ENCODE data around the gene ARHGAP22.

ARHGAP22 gene

DNA sequence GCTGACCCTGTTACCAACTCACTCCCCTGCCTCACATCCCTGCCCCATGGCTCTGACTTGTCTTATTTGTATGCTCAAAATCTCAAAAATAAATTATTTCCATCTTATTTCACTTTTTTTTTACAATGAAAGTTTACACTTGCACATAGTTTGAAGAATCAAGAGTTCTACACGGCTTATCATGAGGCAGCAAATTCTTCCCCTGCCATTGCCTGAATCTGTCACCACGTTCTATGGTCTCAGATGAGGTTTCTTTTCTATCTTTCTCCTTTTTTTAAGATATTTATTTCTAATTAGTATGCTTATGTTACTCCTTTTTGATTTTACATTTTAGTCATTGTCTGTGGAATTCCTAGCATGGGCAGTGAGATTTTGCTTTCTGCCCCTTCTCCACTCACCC lies 28.4 kb downstream of the ARHGAP22 start:
- no peaks in the 10 kb centered on the region for H3K27me3 ChIP-seq (replicated peaks; ENCODE audit: control insufficient read depth, insufficient read depth, low read length)
- DNase-seq (ENCODE audit: low read depth): no peak
- no peak overlapping the region for H3K4me3 ChIP-seq (ENCODE audit: low read length)
- H3K9me3 ChIP-seq (ENCODE audit: control insufficient read depth, low read length): no peaks in the 10 kb centered on the region
- peaks cover 17% of the 10 kb centered on the region for H3K4me1 ChIP-seq (ENCODE audit: control insufficient read depth, insufficient read depth, low read length)
- no peak overlapping the region for H3K9ac ChIP-seq (ENCODE audit: low read length)
- H3K36me3 ChIP-seq (ENCODE audit: control insufficient read depth, insufficient read depth, low read length, severe bottlenecking): no peaks in the 10 kb centered on the region

DNA sequence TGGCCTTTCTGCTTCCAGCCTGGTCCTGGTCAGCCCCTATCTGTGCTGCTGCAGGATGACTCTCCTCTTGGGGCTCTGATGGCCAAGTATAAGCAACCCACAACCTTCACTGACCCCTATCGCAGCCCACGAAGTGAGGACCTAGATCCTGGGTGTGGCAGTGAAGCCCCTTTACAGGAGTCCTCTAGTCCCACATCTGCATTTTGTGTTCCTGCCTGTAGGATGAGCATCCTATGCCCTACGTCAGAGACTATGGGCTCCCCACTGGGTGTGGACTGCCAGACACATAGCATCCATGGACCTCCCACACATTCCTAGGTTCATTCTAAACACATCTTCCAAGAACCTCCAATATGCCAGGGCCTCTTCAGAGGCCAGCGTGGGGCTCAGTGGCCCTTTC lies 29.0 kb downstream of the ARHGAP22 start:
- Histone ChIP-seq H3K9me3 (ENCODE audit: control insufficient read depth, low read length) (no peaks in the 10 kb centered on the region), H3K4me1 (ENCODE audit: control insufficient read depth, insufficient read depth, low read length) (peaks cover 17% of the 10 kb centered on the region), H3K4me3 (ENCODE audit: low read length) (no peak overlapping the region), H3K36me3 (ENCODE audit: control insufficient read depth, insufficient read depth, low read length, severe bottlenecking) (no peaks in the 10 kb centered on the region), H3K27me3 (replicated peaks; ENCODE audit: control insufficient read depth, insufficient read depth, low read length) (no peaks in the 10 kb centered on the region), H3K9ac (ENCODE audit: low read length) (no peak overlapping the region)
- no peak for DNase-seq (ENCODE audit: low read depth)

DNA sequence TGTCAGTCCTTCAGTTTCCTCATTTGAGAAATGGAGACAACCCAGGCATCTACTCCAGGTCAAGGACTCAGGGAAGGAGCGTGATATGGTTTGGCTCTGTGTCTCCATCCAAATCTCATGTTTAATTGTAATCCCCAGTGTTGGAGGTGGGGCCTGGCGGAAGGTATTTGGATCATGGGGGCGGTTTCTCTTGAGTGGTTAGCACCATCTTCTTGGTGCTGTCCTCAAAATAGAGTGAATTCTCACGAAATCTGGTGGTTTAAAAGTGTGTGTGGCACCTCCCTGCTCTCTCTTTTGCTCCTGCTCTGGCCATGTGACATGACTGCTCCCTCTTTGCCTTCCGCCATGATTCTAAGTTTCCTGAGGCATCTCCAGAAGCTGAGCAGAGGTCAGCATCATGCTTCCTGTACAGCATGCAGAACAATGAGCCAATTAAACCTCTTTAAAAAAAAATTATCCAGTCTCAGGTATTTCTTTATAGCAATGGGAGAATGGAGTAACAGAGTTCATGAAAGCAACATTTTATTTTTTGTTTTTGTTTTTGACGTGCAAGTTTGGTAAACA lies 30.0 kb downstream of the ARHGAP22 start:
- Histone ChIP-seq H3K36me3 (ENCODE audit: control insufficient read depth, insufficient read depth, low read length, severe bottlenecking) (no peaks in the 10 kb centered on the region), H3K9me3 (ENCODE audit: control insufficient read depth, low read length) (no peaks in the 10 kb centered on the region), H3K4me3 (ENCODE audit: low read length) (no peak overlapping the region)

DNA sequence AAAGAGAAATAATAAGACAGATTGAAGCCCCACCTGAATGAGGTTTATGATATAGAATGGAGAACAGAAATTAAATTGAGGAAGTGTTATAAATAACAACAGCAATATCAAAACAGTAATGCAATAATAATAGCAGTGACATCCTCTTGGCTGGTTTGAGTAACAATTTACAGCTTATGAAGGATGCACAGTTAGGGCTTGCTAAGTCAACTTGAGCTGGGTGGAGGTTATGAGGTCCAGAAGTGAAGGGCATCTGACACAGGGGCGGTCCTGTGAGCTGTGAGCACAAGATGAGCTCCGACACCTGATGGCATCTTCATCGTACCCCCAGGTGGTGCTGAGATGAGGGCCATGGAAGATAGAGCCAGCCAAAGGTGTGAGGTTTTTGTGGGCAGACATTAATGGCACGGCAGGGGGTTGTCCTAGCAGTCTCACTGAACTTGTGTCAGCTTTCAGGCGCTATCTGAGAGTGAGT lies 30.5 kb downstream of the ARHGAP22 start:
- peaks cover 12% of the 10 kb centered on the region for H3K4me1 ChIP-seq (ENCODE audit: control insufficient read depth, insufficient read depth, low read length)
- no peak overlapping the region for H3K4me3 ChIP-seq (ENCODE audit: low read length)
- no peaks in the 10 kb centered on the region for H3K9me3 ChIP-seq (ENCODE audit: control insufficient read depth, low read length)
- no peaks in the 10 kb centered on the region for H3K36me3 ChIP-seq (ENCODE audit: control insufficient read depth, insufficient read depth, low read length, severe bottlenecking)
- H3K27me3 ChIP-seq (replicated peaks; ENCODE audit: control insufficient read depth, insufficient read depth, low read length): no peaks in the 10 kb centered on the region
- no peak for DNase-seq (ENCODE audit: low read depth)
- no peak overlapping the region for H3K9ac ChIP-seq (ENCODE audit: low read length)

More for the DNA sequence above, 30.0 kb downstream of the ARHGAP22 start:
- H3K27me3 ChIP-seq (replicated peaks; ENCODE audit: control insufficient read depth, insufficient read depth, low read length): no peaks in the 10 kb centered on the region
- no peak for DNase-seq (ENCODE audit: low read depth)
- H3K4me1 ChIP-seq (ENCODE audit: control insufficient read depth, insufficient read depth, low read length): peaks cover 17% of the 10 kb centered on the region
- no peak overlapping the region for H3K9ac ChIP-seq (ENCODE audit: low read length)

DNA sequence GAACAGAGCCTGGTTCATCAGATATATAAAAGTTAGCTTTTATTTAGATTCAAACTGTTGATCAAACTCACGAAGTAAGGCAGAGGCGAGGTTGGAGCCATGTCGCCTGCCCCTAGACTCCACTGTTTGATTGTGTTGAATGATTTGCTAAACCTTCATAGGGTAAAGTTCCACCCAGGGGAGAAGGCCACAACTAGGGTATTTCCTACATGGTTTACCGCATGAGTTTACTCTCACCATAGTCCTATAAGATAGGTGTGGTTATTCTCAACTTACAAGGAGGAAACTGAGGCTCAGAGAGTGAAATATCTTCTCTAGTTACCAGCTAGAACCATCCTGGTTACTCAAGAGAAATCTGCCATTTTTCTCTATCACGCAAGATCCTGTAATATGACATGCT lies 31.8 kb downstream of the ARHGAP22 start:
- no peaks in the 10 kb centered on the region for H3K36me3 ChIP-seq (ENCODE audit: control insufficient read depth, insufficient read depth, low read length, severe bottlenecking)
- H3K4me1 ChIP-seq (ENCODE audit: control insufficient read depth, insufficient read depth, low read length): peaks cover under 1% of the 10 kb centered on the region
- no peak overlapping the region for H3K9ac ChIP-seq (ENCODE audit: low read length)
- no peak for DNase-seq (ENCODE audit: low read depth)
- no peak overlapping the region for H3K4me3 ChIP-seq (ENCODE audit: low read length)
- no peaks in the 10 kb centered on the region for H3K9me3 ChIP-seq (ENCODE audit: control insufficient read depth, low read length)
- H3K27me3 ChIP-seq (replicated peaks; ENCODE audit: control insufficient read depth, insufficient read depth, low read length): no peaks in the 10 kb centered on the region

DNA sequence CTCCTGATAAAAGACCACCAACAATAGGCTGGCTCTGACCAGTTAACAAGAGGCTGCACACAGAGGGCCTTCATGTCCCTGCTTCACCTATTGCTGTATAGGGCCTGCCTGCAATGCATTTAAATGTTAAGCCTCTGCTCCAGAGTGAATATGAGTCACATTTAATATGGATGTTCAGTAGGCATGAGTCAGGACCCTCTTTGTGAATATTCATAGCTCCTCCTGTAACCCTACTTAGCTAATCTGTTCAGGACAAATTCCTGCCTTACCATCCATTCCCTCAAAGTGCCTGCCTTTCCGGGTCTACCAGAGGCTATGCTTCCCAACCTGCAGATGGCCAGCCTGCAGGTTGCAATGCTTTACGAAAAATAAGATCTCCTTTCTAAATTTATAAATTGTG lies 32.5 kb downstream of the ARHGAP22 start:
- peak; percentile 30 for DNase-seq (ENCODE audit: low read depth)
- Histone ChIP-seq H3K9me3 (ENCODE audit: control insufficient read depth, low read length) (no peaks in the 10 kb centered on the region), H3K36me3 (ENCODE audit: control insufficient read depth, insufficient read depth, low read length, severe bottlenecking) (no peaks in the 10 kb centered on the region), H3K27me3 (replicated peaks; ENCODE audit: control insufficient read depth, insufficient read depth, low read length) (no peaks in the 10 kb centered on the region), H3K9ac (ENCODE audit: low read length) (no peak overlapping the region), H3K4me3 (ENCODE audit: low read length) (no peak overlapping the region), H3K4me1 (ENCODE audit: control insufficient read depth, insufficient read depth, low read length) (no peaks in the 10 kb centered on the region)

DNA sequence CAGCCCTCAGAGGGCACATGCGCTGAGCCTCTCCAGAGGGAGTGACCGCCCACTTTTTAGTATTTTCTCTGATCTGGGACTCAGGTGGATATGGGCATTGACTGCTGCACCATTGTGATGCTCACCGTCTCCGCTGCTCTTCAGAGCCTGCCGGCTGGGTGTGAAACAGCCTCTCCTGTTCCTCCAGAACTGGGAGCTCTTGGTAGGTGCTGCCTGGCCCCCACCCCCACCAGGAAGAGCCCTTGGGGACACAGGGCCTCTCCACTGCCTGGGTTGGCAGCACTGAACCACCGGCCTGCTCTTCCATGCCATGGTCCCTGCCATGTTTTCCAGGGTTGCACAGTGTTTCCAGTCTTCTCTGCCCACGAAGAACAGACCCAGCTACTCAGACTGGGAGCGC lies 36.3 kb downstream of the ARHGAP22 start:
- Histone ChIP-seq H3K27me3 (replicated peaks; ENCODE audit: control insufficient read depth, insufficient read depth, low read length) (no peaks in the 10 kb centered on the region), H3K36me3 (ENCODE audit: control insufficient read depth, insufficient read depth, low read length, severe bottlenecking) (no peaks in the 10 kb centered on the region), H3K9ac (ENCODE audit: low read length) (no peak overlapping the region), H3K4me1 (ENCODE audit: control insufficient read depth, insufficient read depth, low read length) (no peaks in the 10 kb centered on the region), H3K9me3 (ENCODE audit: control insufficient read depth, low read length) (no peaks in the 10 kb centered on the region), H3K4me3 (ENCODE audit: low read length) (no peak overlapping the region)
- no peak for DNase-seq (ENCODE audit: low read depth)

DNA sequence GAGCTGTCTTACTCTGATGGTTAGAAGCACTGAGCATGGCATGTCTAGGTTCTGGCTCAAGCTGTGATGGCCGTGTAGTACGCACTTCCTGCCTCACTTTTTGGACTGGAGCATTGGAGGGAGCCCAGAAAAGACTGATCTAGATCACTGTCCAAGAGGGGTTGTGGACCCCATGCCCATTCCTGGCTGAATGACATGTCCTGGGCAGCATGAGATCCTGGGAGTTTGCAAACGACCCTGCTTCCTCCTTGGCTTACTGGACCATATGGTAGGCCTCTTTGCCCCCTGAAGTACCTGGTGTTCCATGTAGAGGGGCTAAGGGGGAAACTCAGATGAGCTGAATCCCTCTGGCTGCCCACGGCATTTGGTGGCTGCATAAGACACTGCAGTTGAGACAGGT lies 36.7 kb downstream of the ARHGAP22 start:
- no peaks in the 10 kb centered on the region for H3K27me3 ChIP-seq (replicated peaks; ENCODE audit: control insufficient read depth, insufficient read depth, low read length)
- H3K4me1 ChIP-seq (ENCODE audit: control insufficient read depth, insufficient read depth, low read length): no peaks in the 10 kb centered on the region
- H3K36me3 ChIP-seq (ENCODE audit: control insufficient read depth, insufficient read depth, low read length, severe bottlenecking): no peaks in the 10 kb centered on the region
- H3K9me3 ChIP-seq (ENCODE audit: control insufficient read depth, low read length): no peaks in the 10 kb centered on the region
- DNase-seq (ENCODE audit: low read depth): no peak
- H3K9ac ChIP-seq (ENCODE audit: low read length): no peak overlapping the region
- no peak overlapping the region for H3K4me3 ChIP-seq (ENCODE audit: low read length)

DNA sequence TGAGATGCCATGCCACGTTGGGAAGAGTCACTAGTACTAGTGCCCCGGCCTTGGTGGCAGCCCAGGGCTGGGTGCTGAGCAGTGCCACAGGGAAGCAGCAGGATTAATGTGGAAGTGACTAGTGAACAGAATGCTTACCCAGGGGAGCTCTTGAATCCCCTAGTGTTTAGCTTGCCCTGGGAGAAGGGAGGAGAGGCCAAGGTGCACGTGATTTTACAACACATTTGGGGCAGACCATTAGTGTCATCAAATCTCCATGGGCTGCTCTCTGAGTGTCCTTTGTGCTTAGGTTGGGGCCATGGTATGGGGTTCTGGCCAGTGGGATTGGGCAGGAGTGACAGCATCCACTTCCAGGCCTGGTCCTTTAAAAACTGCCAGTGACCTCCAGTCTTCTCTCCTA lies 37.5 kb downstream of the ARHGAP22 start:
- H3K4me3 ChIP-seq (ENCODE audit: low read length): no peak overlapping the region
- H3K9me3 ChIP-seq (ENCODE audit: control insufficient read depth, low read length): no peaks in the 10 kb centered on the region
- no peaks in the 10 kb centered on the region for H3K4me1 ChIP-seq (ENCODE audit: control insufficient read depth, insufficient read depth, low read length)
- no peak overlapping the region for H3K9ac ChIP-seq (ENCODE audit: low read length)
- DNase-seq (ENCODE audit: low read depth): no peak
- no peaks in the 10 kb centered on the region for H3K36me3 ChIP-seq (ENCODE audit: control insufficient read depth, insufficient read depth, low read length, severe bottlenecking)
- H3K27me3 ChIP-seq (replicated peaks; ENCODE audit: control insufficient read depth, insufficient read depth, low read length): no peaks in the 10 kb centered on the region

DNA sequence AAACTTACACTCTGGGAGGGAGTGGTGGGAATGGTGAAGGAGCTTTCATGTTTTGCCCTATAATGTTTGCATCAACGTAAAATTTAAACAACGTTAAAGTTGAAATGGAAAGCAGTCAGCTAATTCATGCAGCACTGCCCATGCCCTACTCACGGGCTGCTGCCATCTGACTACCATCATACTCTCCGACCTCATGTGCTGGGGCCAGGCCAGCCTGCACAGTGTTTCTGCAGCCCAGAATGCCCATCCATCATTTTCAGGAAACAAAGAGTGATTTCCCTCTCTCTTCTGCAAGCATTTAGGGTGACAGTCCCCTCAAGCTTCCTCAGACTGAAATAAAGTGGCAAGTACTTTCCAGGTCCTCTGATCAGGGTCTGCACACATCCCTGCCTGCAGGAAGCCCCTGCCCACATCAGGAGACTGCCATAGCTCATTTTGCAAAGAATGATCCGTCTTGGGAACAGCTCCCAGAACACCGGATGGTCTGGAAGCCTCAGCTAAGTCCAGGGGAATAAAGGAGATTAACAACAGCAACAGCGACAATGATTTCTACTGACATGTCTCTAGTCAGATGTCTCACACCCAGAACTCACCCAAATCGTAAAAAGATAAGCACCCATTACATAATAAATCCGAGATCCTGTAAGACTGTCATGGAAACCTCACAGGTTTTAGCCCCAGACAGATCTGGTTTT lies 40.3 kb downstream of the ARHGAP22 start:
- no peak overlapping the region for H3K9ac ChIP-seq (ENCODE audit: low read length)
- no peak overlapping the region for H3K4me3 ChIP-seq (ENCODE audit: low read length)
- H3K4me1 ChIP-seq (ENCODE audit: control insufficient read depth, insufficient read depth, low read length): no peaks in the 10 kb centered on the region
- no peak for DNase-seq (ENCODE audit: low read depth)
- H3K27me3 ChIP-seq (replicated peaks; ENCODE audit: control insufficient read depth, insufficient read depth, low read length): no peaks in the 10 kb centered on the region
- no peaks in the 10 kb centered on the region for H3K9me3 ChIP-seq (ENCODE audit: control insufficient read depth, low read length)
- no peaks in the 10 kb centered on the region for H3K36me3 ChIP-seq (ENCODE audit: control insufficient read depth, insufficient read depth, low read length, severe bottlenecking)

DNA sequence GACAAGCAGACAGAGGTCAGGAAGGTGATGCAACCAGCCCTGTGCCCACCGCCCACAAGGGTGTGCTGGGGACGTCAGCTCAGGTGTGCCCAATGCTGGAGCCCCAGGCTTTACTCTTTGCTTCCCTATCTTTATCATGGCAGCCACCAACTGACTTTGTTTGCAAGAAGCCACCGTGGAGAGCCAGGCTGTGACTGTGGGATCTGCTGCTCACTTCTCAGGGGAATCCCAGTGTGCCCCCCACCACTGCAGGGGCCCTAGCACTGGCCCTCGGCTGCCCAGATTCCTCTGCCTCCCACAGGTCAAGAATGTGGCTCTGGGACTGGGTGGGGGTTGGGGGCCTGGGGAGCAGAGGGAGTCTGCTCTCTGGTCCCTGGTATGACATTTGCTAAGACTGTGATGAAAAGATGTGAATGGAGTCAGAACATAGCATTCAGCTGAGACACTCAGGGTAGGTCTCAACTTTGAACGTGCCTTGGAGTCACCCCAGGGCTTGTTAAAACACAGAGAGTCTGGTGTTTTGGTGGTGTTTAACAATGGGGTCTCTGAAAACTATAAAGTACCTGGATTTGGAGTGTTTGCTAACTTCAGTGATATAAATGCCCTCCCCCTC lies 47.3 kb downstream of the ARHGAP22 start:
- H3K36me3 ChIP-seq (ENCODE audit: control insufficient read depth, insufficient read depth, low read length, severe bottlenecking): no peaks in the 10 kb centered on the region
- H3K4me3 ChIP-seq (ENCODE audit: low read length): no peak overlapping the region
- no peak overlapping the region for H3K9ac ChIP-seq (ENCODE audit: low read length)
- no peaks in the 10 kb centered on the region for H3K27me3 ChIP-seq (replicated peaks; ENCODE audit: control insufficient read depth, insufficient read depth, low read length)
- H3K9me3 ChIP-seq (ENCODE audit: control insufficient read depth, low read length): no peaks in the 10 kb centered on the region
- no peak for DNase-seq (ENCODE audit: low read depth)
- H3K4me1 ChIP-seq (ENCODE audit: control insufficient read depth, insufficient read depth, low read length): peaks cover 12% of the 10 kb centered on the region

Measured in adipocyte (in vitro differentiated cells).